Measurements from ENCODE around the gene UBASH3A.

Gene UBASH3A

GRCh38 chr21:42434884-42435283 lies 31.2 kb downstream of the UBASH3A start:
- DNase-seq = no peak

- DNase-seq = no peak
These were observed 31.7 kb downstream of the UBASH3A start for GRCh38 chr21:42435401-42435800.

GRCh38 chr21:42435833-42436232 lies 32.1 kb downstream of the UBASH3A start:
- DNase-seq = no peak

- DNase-seq = no peak
These were observed 33.2 kb downstream of the UBASH3A start for GRCh38 chr21:42436914-42437313.

GRCh38 chr21:42437786-42438185 lies 34.1 kb downstream of the UBASH3A start:
- no peak for DNase-seq

- DNase-seq = no peak
These were observed 34.9 kb downstream of the UBASH3A start for GRCh38 chr21:42438316-42439205.

- no peak for DNase-seq
These were observed 35.8 kb downstream of the UBASH3A start for GRCh38 chr21:42439284-42440186.

GRCh38 chr21:42440187-42440792 lies 36.6 kb downstream of the UBASH3A start:
- no peak for DNase-seq

- DNase-seq = no peak
These were observed 38.3 kb downstream of the UBASH3A start for GRCh38 chr21:42441963-42442362.

GRCh38 chr21:42443181-42443785 lies 39.6 kb downstream of the UBASH3A start:
- DNase-seq = no peak

- DNase-seq = no peak
These were observed 40.4 kb downstream of the UBASH3A start for GRCh38 chr21:42443876-42444744.

GRCh38 chr21:42444745-42445059 lies 41.0 kb downstream of the UBASH3A start:
- no peak for DNase-seq

- no peak for DNase-seq
These were observed 41.6 kb downstream of the UBASH3A start for GRCh38 chr21:42445311-42445710.

- no peak for DNase-seq
These were observed 42.8 kb downstream of the UBASH3A start for GRCh38 chr21:42446531-42446930.

GRCh38 chr21:42447182-42447581 lies 43.5 kb downstream of the UBASH3A start:
- no peak for DNase-seq

- no peak for DNase-seq
These were observed 44.0 kb downstream of the UBASH3A start for GRCh38 chr21:42447732-42448131.

- no peak for DNase-seq
These were observed 45.0 kb downstream of the UBASH3A start for GRCh38 chr21:42448686-42449085.

- DNase-seq = no peak
These were observed 48.2 kb downstream of the UBASH3A start for GRCh38 chr21:42451941-42452340.

- DNase-seq = no peak
These were observed 48.9 kb downstream of the UBASH3A start for GRCh38 chr21:42452401-42453223.

GRCh38 chr21:42453224-42453985 lies 49.7 kb downstream of the UBASH3A start:
- DNase-seq = no peak
